HT1080 (cell line): ENCODE results near the gene GPATCH2. TPM values are rescaled to one million over a fixed set of nuclear protein-coding genes. Genes with fewer than 3 reads are reported as not detected.
"Not testable (repeated sequence)": the region's sequence is repeated elsewhere in the genome, so short reads cannot be mapped to it uniquely, and the experiment has no call there.

Experiments
- DNase-seq: peaks from one replicate; pipeline ENCODE4 v3.0.0-alpha.2; 2015; ENCODE audit warnings: low read depth
- total RNA-seq: library from RNA; depleted of rRNA; stranded (reverse); fragments of >200 nt; shearing (Covaris generic); gene quantifications from 2 replicates; pipeline ENCODE4 v1.2.3, GENCODE V29; 2014

Gene GPATCH2
- total RNA-seq, 1 experiment from 2014 or later, result 8.6 TPM

DNA sequence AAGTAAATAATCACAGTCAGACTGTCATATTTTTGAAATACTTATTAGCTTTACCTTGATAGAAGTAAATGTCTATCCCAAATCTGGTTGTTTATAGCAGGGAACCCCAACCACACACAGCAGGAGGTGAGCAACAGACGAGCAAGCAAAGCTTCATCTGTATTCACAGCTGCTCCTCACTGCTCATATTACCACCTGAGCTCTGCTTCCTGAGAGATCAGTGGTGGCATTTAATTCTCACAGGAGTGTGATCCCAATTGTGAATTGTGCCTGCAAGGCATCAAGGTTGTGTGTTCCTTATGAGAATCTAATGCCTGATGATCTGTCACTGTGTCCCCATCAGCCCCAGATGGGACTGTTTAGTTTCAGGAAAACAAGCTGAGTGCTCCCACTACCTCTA lies 104.3 kb downstream of the GPATCH2 start:
- no peak for DNase-seq

- no peak for DNase-seq
Measured at GRCh38 chr1:217525773-217526490, 105.0 kb downstream of the GPATCH2 start.

DNA sequence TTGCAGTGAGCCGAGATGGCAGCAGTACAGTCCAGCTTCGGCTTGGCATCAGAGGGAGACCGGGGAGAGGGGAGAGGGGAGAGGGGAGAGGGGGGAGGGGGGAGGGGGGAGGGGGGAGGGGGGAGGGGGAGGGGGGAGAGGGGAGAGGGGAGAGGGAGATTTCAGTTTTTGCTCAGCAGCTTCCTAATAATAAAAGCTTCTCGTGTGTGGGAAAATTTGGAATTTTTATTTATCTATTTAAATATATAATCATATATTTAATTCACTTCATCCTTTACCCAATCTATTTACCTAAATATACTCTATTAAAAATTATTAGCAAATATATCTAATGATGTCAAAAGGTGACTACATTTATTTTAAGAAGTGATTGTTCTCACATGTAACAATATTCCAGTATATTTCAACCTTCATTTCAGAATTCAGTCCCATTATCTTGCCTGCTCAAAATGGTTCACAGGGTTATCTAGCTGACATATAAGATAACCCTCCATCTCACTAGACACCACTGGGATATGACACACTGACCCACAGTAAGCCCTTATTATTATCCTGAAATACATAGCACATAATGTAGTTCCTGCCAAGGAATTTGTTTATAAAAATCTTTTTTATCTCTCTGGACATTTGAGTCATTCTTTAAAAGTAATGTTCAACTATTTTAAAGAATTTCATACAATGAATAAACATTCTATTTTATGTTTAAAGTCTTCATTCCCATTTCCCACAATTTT lies 105.9 kb downstream of the GPATCH2 start:
- DNase-seq, result no peak

GRCh38 chr1:217523921-217524320 lies 107.0 kb downstream of the GPATCH2 start:
- DNase-seq, result not testable (repeated sequence)

DNA sequence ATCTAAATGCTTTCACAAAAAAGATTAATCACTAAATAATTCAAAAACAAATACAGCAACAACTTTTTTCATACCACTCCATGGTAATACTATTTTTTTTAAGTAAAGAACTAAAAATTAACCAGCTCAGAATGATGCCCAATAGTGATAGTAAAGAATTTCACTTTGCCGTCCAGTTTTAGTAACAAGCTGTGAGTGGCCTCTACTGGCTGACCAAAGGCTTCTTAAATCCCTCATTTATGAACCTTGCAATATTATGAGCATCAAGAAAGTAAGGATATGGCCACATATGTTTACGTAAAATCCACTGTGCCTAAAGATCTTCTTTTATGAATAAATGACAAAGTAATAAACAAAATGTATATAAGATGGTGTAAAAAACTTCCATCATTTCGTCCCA lies 108.6 kb downstream of the GPATCH2 start:
- DNase-seq, result no peak

- DNase-seq, result no peak
Measured at GRCh38 chr1:217521317-217521716, 109.6 kb downstream of the GPATCH2 start.

DNA sequence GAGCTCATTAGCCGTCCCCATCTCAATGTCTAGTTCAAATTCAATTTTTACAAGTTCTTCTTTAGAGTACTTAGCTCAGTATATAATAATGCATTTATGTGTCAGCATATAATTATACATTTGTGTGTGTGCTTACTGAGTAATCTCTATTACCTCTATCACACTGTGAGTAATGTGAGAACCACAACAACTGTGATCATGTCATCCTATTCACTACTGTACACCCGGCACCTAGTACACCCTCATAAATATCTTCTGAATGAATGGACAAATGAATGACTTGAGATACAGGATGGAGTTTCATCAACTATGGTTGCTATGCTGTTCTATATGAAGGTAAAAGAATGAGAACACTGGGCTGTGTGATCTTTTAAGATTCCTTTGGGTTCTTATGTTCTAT lies 124.0 kb downstream of the GPATCH2 start:
- peak; percentile 59 for DNase-seq

DNA sequence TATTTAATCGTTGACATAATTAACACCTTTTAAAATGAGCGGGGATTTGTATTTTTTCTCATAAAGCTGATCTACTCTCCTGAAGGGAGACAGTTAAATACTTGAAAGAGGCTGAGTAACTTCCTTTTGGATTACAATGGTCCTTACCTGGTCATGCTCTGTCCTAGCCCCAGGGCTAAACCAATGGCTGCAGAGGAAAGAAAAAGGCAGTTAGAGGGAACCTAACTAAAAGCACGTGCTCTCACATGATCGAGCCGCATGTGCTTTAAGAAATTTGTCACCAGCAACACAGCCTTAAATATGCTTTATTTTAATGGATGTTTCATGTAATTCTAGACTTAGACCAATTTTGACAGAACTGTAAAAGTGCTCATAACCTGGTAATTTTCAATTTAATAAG lies 132.7 kb downstream of the GPATCH2 start:
- no peak for DNase-seq

GRCh38 chr1:217495249-217495648 lies 135.6 kb downstream of the GPATCH2 start:
- no peak for DNase-seq

DNA sequence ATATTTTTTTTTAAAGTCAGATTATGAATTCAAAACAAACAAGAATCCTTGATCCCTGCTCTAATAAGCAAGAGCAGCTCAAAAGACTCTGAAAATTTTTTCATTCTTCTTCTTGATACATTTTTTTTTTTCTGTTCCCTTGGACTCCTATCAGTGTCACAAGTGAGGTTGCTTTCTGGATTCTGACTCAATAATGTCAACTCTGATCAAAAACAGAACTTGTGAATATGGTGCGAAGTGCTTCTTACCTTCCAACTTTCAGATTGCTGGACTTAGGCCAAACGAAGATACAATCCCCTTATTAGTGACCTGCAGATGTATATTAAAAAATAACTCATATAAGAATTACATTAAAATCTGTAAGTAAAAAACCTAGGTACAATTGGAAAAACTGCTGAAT lies 136.1 kb downstream of the GPATCH2 start:
- DNase-seq, result no peak

DNA sequence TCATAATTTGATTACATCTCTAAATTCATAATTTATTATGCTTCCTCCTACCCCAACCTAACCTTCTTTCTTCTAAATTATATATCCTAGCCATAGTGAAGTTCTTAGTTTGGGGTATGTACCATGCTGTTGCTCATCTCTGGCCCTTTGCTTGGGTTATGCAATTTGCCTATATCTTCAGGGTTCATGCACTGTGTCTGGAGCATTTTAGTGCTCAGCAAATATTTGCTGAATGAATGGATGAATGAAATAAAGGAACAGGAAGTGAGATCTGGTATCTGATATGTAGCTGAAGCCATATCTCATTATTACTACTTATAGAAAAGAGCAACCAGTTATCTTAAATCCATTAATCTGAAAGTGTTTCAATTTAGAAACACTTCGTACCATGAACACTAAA lies 137.6 kb downstream of the GPATCH2 start:
- no peak for DNase-seq

DNA sequence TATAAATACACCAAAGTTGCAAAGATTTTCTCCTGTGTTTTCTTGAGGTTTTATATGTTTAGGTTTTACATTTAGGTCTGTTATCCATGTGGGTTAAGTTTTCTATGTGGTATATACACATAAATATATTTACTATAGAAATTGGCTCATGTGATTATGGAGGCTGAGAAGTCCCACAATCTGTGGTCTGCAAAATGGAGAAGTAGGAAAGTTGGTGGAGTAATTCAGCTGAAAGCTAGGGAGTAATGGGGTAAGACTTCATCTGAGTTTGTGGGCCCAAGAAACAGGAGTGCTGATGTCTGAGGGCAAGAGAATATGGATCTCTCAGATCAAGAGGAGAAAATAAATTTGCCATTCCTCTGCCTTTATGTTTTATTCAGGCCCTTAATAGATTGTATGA lies 146.0 kb downstream of the GPATCH2 start:
- DNase-seq, result no peak

DNA sequence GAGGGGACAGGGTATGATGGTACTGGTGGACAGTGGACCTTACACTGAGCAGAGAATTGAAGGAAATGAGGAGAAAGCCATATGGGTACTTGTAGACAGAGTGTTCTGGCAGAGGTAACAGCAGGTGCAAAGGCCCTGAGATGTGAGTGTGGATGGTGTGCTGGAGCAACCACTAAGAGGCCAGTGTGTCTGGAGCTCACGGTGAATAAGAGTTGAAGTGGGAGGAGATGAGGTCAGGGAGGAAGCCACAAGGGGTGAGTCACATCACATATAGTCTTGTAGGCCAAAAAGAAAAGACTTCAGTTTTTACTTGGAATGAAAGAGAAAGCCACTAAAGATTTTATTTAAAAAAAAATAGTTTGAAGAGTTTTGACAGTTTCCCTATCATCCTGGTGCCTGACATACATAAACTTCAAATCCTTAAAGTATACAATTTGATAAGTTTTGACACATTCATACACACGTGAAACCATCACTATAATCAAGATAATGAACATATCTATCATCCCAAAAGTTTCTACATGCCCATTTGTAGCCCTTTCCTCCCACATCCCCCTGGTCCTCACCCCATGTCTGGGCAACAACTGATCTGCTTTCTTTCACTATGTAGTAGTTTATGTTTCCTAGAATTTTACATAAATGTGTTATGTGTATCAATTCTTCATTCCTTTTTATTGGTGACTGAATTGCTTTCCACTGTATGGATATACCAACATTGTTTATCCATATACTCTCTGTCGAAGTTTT lies 148.4 kb downstream of the GPATCH2 start:
- peak; percentile 90 for DNase-seq

DNA sequence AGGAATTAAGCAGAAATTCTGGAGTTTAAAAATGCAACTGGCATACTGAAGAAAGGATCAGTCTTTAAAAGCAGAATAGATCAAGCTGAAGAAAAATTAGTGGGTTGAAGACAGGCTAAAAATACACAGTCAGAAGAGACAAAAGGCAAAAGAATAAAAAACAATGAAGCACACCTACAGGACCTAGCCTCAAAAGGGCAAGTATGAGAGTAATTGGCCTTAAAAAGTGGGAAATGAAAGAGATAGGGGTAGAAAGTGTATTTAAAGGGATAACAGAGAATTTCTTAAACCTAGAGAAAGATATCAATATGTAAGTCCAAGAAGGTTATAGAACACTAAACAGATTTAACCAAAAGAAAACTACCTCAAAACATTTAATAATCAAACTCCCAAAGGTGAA lies 152.4 kb downstream of the GPATCH2 start:
- DNase-seq, result no peak

- peak; percentile 28 for DNase-seq
Measured at GRCh38 chr1:217472915-217473314, 158.0 kb downstream of the GPATCH2 start.

DNA sequence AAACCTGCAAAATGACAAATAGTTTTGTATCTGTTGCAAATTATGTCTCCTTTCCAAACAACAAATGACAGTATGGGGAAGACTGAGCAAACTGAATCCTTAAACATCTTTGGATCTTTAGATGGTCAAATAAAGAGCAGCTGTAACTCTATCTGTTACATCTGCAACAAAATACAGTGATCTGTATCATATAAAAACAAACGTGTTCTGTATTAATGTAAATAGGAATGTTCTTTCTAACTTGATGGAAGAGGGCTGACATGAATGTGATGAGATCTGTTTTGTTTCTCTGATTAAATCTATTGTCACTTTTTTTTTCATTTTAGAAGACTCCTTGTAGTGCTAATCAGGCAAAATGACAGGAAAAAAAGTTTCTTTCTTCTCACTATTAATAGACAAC lies 159.5 kb downstream of the GPATCH2 start:
- DNase-seq, result no peak

DNA sequence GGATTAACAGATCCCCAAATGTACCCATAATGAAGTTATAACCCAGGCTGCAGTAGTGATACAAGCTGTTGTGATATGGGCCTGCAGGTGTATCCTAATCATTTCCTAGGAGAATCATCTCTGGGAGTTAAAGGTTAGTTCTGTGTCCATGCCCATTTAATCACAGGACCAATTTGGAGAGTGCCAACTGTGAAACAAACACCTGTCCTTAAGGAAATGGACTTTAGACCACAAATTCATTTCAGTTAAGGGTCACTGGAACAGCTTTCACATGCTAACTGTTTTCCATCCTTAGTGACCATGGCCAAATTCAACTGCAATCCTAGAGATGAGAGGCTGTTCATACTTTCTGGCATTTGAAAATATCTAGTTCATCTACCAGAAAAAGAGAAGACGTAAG lies 160.9 kb downstream of the GPATCH2 start:
- DNase-seq, result no peak

DNA sequence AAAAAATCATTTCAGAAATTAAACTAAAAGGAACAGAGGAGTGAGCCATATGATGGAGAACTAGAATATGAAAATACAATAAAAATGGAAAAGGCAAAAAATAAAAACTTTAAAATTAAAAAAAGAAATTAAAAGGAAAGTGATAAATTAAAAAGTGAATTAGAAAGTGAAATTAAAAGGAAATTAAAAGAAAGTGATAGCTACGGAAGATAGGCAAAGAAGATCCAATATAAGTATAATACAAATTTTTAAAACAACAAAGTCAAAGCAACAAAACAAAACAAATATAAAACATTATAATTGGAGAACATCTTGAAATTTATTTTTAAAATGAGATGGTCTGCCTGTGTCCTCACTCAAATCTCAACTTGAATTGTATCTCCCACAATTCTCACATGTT lies 165.8 kb downstream of the GPATCH2 start:
- DNase-seq, result no peak

DNA sequence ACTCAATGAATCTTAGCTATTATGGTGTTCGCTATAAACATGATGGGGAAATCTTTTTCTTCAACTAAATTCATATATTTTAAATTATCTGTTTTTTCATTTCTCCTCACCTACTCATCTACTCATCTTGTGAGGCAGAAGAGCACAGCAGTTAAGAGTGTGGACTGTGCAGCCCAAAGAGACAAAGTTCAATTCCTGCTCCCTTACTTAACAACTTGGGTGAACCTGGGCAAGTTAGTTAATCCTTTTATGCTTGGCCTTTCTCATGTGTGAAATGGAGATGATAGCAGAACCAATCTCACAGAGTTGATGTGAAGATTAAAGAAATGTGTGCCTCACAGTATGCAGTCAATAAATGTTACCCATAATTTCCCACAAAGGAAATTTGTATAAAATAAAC lies 168.2 kb downstream of the GPATCH2 start:
- DNase-seq, result no peak

- no peak for DNase-seq
Measured at GRCh38 chr1:217462159-217462558, 168.7 kb downstream of the GPATCH2 start.

- no peak for DNase-seq
Measured at GRCh38 chr1:217457016-217457415, 173.9 kb downstream of the GPATCH2 start.

- no peak for DNase-seq
Measured at GRCh38 chr1:217456261-217456660, 174.6 kb downstream of the GPATCH2 start.
